ENCODE data around the gene OR13H1.

- TF ChIP-seq POLR2AphosphoS5 (IDR thresholded peaks at IDR 0.05), result no peak
- no peak for TF ChIP-seq CTCF (IDR thresholded peaks at IDR 0.05)
- TF ChIP-seq POLR2A (IDR thresholded peaks at IDR 0.05), result no peak
- no peak for TF ChIP-seq EP300 (IDR thresholded peaks at IDR 0.05; ENCODE audit: low read depth)
Observed at GRCh38 chrX:131588995-131589394, 45.1 kb downstream of the OR13H1 start.
